Stimulated activated effector memory CD8-positive, alpha-beta T cell treated with anti-CD3 and anti-CD28 coated beads, Interleukin-12 subunit alpha, Interleukin-12 subunit beta, amount 100 ng/mL, for 72 hours (primary cell): ENCODE results near the gene BAD.
"Not testable (repeated sequence)": the region's sequence is repeated elsewhere in the genome, so short reads cannot be mapped to it uniquely, and the experiment has no call there.

Experiments used
- ATAC-seq: fragments of 150-1000 bp; cut with Tn5 transposase; 2 replicates; pipeline ENCODE4 v1.10.0; 2021
- DNase-seq, 2 donors: peaks; one replicate each; pipeline ENCODE4 v3.0.0; 2021 to 2022; ENCODE audit warnings: low spot score in 2 of 2
- H3K27ac Mint-ChIP-seq: one replicate; pipeline ENCODE4 v1.8.0; 2022; ENCODE audit warnings: mild to moderate bottlenecking, mixed read lengths
- H3K36me3 Mint-ChIP-seq: one replicate; pipeline ENCODE4 v1.8.0; 2022; ENCODE audit warnings: mild to moderate bottlenecking, mixed read lengths
- H3K4me1 Mint-ChIP-seq: one replicate; pipeline ENCODE4 v1.8.0; 2022; ENCODE audit warnings: mixed read lengths
- H3K4me3 Mint-ChIP-seq: one replicate; pipeline ENCODE4 v1.8.0; 2022; ENCODE audit warnings: mild to moderate bottlenecking, mixed read lengths
- H3K9me3 Mint-ChIP-seq: one replicate; pipeline ENCODE4 v1.8.0; 2022; ENCODE audit warnings: mixed read lengths

BAD gene

GRCh38 chr11:64284048-64284961 lies at the start of gene BAD:
Gene BAD, minus strand, starts transcription at chr11:64284665. Its CDS starts 297 bp downstream, at chr11:64284368.
- Mint-ChIP-seq H3K4me1 (peaks cover 37% of the 10 kb centered on the region), H3K27ac (peak within 1 kb of the TSS; percentile 93), H3K4me3 (peak within 1 kb of the TSS; percentile 74), H3K9me3 (no peaks in the 10 kb centered on the region), H3K36me3 (peaks cover 35% of the 10 kb centered on the region)
- DNase-seq, result peak; percentile 80 to 94
- ATAC-seq, result peak; percentile 90

- peaks cover 30% of the 10 kb centered on the region for H3K36me3 Mint-ChIP-seq
- ATAC-seq (no peak), DNase-seq (no peak)
- H3K4me1 Mint-ChIP-seq, result peaks cover 32% of the 10 kb centered on the region
- no peak overlapping the region for H3K4me3 Mint-ChIP-seq
- H3K9me3 Mint-ChIP-seq, result no peaks in the 10 kb centered on the region
- no peak overlapping the region for H3K27ac Mint-ChIP-seq
Observed at GRCh38 chr11:64333556-64333955, 49.1 kb upstream of the BAD start.

GRCh38 chr11:64331569-64332371 lies 47.3 kb upstream of the BAD start:
- Mint-ChIP-seq H3K4me3 (peak overlapping the region; percentile 36), H3K9me3 (no peaks in the 10 kb centered on the region)
- ATAC-seq, result peak; percentile 94

GRCh38 chr11:64330888-64331287 lies 46.4 kb upstream of the BAD start:
- no peaks in the 10 kb centered on the region for H3K9me3 Mint-ChIP-seq
- no peak overlapping the region for H3K4me3 Mint-ChIP-seq
- H3K36me3 Mint-ChIP-seq, result peaks cover 18% of the 10 kb centered on the region
- DNase-seq, result no peak
- no peak overlapping the region for H3K27ac Mint-ChIP-seq
- ATAC-seq, result no peak
- peaks cover 27% of the 10 kb centered on the region for H3K4me1 Mint-ChIP-seq

More at GRCh38 chr11:64331569-64332371, 47.3 kb upstream of the BAD start:
- Mint-ChIP-seq H3K36me3 (peaks cover 18% of the 10 kb centered on the region), H3K27ac (peak overlapping the region; percentile 68), H3K4me1 (peaks cover 27% of the 10 kb centered on the region)
- DNase-seq, result peak; percentile 75 to 92

- H3K4me1 Mint-ChIP-seq, result peaks cover 16% of the 10 kb centered on the region
- no peak for ATAC-seq
- peaks cover 4% of the 10 kb centered on the region for H3K36me3 Mint-ChIP-seq
- no peak for DNase-seq
- no peak overlapping the region for H3K27ac Mint-ChIP-seq
- no peaks in the 10 kb centered on the region for H3K9me3 Mint-ChIP-seq
- no peak overlapping the region for H3K4me3 Mint-ChIP-seq
Observed at GRCh38 chr11:64327993-64328392, 43.5 kb upstream of the BAD start.

GRCh38 chr11:64327375-64327774 lies 42.9 kb upstream of the BAD start:
- Mint-ChIP-seq H3K4me1 (peaks cover 16% of the 10 kb centered on the region), H3K27ac (no peak overlapping the region), H3K9me3 (no peaks in the 10 kb centered on the region), H3K36me3 (peaks cover 9% of the 10 kb centered on the region), H3K4me3 (no peak overlapping the region)
- ATAC-seq (no peak), DNase-seq (no peak)

- Mint-ChIP-seq H3K36me3 (peaks cover 33% of the 10 kb centered on the region), H3K9me3 (no peaks in the 10 kb centered on the region), H3K27ac (no peak overlapping the region), H3K4me3 (no peak overlapping the region), H3K4me1 (peaks cover 19% of the 10 kb centered on the region)
- no peak for DNase-seq
- ATAC-seq, result no peak
Observed at GRCh38 chr11:64324692-64325469, 40.4 kb upstream of the BAD start.

GRCh38 chr11:64323984-64324383 lies 39.5 kb upstream of the BAD start:
- H3K4me3 Mint-ChIP-seq, DNase-seq, ATAC-seq, H3K9me3 Mint-ChIP-seq: not testable (repeated sequence)
- H3K4me1 Mint-ChIP-seq, result peaks cover 27% of the 10 kb centered on the region
- peaks cover 42% of the 10 kb centered on the region for H3K36me3 Mint-ChIP-seq
- H3K27ac Mint-ChIP-seq, result peak overlapping the region; percentile 78

GRCh38 chr11:64323373-64323772 lies 38.9 kb upstream of the BAD start:
- DNase-seq (no peak), ATAC-seq (no peak)
- Mint-ChIP-seq H3K9me3 (no peaks in the 10 kb centered on the region), H3K4me3 (no peak overlapping the region), H3K36me3 (peaks cover 48% of the 10 kb centered on the region), H3K4me1 (peaks cover 31% of the 10 kb centered on the region), H3K27ac (peak overlapping the region; percentile 78)

- Mint-ChIP-seq H3K4me1 (peaks cover 36% of the 10 kb centered on the region), H3K4me3 (no peak overlapping the region), H3K36me3 (peaks cover 53% of the 10 kb centered on the region), H3K9me3 (no peaks in the 10 kb centered on the region), H3K27ac (no peak overlapping the region)
- no peak for ATAC-seq
- DNase-seq, result no peak
Observed at GRCh38 chr11:64322925-64323260, 38.4 kb upstream of the BAD start.

GRCh38 chr11:64321533-64321932 lies 37.1 kb upstream of the BAD start:
- Mint-ChIP-seq H3K36me3 (peaks cover 66% of the 10 kb centered on the region), H3K4me1 (peaks cover 47% of the 10 kb centered on the region), H3K4me3 (no peak overlapping the region), H3K27ac (peak overlapping the region; percentile 36), H3K9me3 (no peaks in the 10 kb centered on the region)
- no peak for DNase-seq
- no peak for ATAC-seq

GRCh38 chr11:64321026-64321425 lies 36.6 kb upstream of the BAD start:
- peak overlapping the region; percentile 36 for H3K27ac Mint-ChIP-seq
- peaks cover 71% of the 10 kb centered on the region for H3K36me3 Mint-ChIP-seq
- no peaks in the 10 kb centered on the region for H3K9me3 Mint-ChIP-seq
- ATAC-seq (no peak), DNase-seq (no peak)
- peaks cover 52% of the 10 kb centered on the region for H3K4me1 Mint-ChIP-seq
- H3K4me3 Mint-ChIP-seq, result no peak overlapping the region

- Mint-ChIP-seq H3K4me3 (no peak overlapping the region), H3K9me3 (no peaks in the 10 kb centered on the region), H3K36me3 (peaks cover 71% of the 10 kb centered on the region), H3K4me1 (peaks cover 53% of the 10 kb centered on the region), H3K27ac (peak overlapping the region; percentile 36)
- ATAC-seq (no peak), DNase-seq (no peak)
Observed at GRCh38 chr11:64320556-64320955, 36.1 kb upstream of the BAD start.

GRCh38 chr11:64318766-64319761 lies 34.6 kb upstream of the BAD start:
- ATAC-seq (no peak), DNase-seq (no peak)
- peaks cover 83% of the 10 kb centered on the region for H3K36me3 Mint-ChIP-seq
- peak overlapping the region; percentile 97 for H3K4me3 Mint-ChIP-seq
- peak overlapping the region; percentile 98 for H3K27ac Mint-ChIP-seq
- no peaks in the 10 kb centered on the region for H3K9me3 Mint-ChIP-seq
- peaks cover 59% of the 10 kb centered on the region for H3K4me1 Mint-ChIP-seq
